GM18858 (cell line): ENCODE results near the gene PCDHB4.
"Not testable (repeated sequence)": the region's sequence is repeated elsewhere in the genome, so short reads cannot be mapped to it uniquely, and the experiment has no call there.

ENCODE experiments used
- ATAC-seq: cut with Tn5 transposase; IDR thresholded peaks from one replicate; pipeline ENCODE4 v1.9.1; 2021; ENCODE audit not compliant: unreplicated experiment

PCDHB4 gene

DNA sequence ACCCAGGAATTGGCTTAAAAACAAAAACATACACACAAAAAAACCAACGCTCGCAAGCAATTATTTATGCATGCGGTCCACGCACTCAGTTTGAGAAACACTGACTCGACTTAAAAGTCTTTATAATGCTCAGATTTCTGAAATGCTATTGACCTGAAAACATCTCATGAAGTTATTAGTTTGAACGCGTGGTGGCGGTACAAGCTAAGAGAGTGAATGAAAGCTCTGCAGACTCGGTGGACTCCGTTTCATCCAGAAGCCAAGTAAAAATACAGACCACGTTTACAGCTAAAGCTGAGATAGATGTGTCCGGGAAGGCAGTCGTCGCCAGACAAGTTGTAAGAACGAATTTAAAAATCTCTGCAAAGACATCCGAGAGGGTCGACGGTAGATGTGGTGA is 28.2 kb downstream of the PCDHB4 start, which contains the start of gene PCDHB6:
Gene PCDHB6, plus strand, starts transcription at position 246 of the 400 bp plus-strand sequence. CDS start 201 bp downstream, outside the sequence.
- no peak for ATAC-seq

DNA sequence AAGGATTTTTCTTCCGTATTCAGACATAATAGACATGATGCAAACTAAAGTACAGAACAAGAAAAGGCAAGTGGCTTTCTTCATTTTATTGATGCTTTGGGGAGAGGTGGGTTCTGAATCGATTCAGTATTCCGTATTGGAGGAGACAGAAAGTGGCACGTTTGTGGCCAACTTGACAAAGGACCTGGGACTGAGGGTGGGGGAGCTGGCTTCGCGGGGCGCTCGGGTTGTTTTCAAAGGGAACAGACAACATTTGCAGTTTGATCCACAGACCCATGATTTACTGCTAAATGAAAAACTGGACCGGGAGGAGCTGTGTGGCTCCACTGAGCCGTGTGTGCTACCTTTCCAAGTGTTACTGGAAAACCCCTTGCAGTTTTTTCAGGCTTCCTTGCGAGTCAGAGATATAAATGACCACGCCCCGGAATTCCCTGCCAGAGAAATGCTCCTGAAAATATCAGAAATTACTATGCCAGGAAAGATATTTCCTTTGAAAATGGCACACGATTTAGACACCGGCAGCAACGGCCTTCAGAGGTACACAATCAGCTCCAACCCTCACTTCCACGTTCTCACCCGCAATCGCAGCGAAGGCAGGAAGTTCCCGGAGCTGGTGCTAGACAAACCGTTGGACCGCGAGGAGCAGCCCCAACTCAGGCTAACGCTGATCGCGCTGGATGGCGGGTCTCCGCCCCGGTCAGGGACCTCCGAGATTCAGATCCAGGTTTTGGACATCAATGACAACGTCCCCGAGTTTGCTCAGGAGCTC is 28.8 kb downstream of the PCDHB4 start:
- ATAC-seq, result no peak

DNA sequence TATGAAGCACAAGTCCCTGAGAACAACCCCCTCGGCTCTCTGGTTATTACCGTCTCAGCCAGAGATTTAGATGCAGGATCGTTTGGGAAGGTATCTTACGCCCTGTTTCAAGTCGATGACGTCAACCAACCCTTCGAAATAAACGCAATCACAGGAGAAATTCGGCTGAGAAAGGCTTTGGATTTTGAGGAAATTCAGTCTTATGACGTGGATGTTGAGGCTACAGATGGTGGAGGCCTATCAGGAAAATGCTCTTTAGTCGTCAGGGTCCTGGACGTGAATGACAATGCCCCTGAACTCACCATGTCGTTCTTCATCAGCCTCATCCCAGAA is 29.3 kb downstream of the PCDHB4 start:
- no peak for ATAC-seq

DNA sequence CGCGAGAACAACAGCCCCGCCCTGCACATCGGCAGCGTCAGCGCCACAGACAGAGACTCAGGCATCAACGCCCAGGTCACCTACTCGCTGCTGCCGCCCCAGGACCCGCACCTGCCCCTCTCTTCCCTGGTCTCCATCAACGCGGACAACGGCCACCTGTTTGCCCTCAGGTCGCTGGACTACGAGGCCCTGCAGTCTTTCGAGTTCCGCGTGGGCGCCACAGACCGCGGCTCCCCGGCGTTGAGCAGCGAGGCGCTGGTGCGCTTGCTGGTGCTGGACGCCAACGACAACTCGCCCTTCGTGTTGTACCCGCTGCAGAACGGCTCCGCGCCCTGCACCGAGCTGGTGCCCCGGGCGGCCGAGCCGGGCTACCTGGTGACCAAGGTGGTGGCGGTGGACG is 30.0 kb downstream of the PCDHB4 start:
- not testable (repeated sequence) for ATAC-seq

DNA sequence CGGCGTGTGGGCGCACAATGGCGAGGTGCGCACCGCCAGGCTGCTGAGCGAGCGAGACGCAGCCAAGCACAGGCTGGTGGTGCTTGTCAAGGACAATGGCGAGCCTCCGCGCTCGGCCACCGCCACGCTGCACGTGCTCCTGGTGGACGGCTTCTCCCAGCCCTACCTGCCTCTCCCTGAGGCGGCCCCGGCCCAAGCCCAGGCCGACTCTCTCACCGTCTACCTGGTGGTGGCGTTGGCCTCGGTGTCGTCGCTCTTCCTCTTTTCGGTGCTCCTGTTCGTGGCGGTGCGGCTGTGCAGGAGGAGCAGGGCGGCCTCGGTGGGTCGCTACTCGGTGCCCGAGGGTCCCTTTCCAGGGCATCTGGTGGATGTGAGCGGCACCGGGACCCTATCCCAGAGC is 30.5 kb downstream of the PCDHB4 start:
- not testable (repeated sequence) for ATAC-seq

DNA sequence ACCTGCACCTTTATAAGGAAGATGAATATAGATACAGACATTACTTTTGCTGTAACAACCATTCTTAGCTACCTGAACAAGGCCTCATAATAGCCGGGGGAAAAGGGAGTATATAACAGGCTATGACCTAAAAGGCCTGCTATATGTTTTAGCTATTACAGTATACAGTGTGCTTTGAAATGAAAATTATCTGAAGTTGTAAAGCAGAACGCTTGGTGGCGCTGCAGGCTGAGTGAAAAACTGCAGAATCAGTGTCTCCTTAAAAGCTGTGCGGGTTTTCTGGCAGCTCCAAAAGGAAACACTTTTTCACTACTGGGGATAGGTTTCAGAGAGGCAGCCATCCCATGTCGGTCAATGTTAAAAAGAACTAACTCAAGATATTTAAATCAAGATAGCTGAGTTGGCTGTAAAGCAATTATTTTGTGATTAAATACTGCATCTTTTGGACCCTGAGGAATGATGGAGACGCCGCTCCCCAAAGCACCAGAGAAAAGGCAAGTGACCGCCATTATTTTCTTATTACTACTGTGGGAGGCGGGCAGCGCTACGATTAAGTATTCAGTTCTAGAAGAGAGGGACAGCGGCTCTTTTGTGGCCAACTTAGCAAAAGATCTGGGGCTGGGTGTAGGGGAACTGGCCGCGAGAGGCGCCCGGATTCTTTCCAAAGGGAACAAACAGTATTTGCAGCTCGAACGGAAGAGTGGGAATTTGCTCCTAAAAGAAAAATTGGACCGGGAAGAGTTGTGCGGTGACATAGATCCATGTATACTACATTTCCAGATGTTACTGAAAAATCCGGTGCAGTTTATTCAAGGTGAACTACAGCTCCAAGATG is 34.1 kb downstream of the PCDHB4 start:
- no peak for ATAC-seq

DNA sequence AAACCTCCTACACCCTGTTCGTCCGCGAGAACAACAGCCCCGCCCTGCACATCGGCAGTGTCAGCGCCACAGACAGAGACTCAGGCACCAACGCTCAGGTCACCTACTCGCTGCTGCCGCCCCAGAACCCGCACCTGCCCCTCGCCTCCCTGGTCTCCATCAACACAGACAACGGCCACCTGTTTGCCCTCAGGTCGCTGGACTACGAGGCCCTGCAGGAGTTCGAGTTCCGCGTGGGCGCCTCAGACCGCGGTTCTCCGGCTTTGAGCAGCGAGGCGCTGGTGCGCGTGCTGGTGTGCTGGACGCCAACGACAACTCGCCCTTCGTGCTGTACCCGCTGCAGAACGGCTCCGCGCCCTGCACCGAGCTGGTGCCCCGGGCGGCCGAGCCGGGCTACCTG is 35.7 kb downstream of the PCDHB4 start:
- not testable (repeated sequence) for ATAC-seq

DNA sequence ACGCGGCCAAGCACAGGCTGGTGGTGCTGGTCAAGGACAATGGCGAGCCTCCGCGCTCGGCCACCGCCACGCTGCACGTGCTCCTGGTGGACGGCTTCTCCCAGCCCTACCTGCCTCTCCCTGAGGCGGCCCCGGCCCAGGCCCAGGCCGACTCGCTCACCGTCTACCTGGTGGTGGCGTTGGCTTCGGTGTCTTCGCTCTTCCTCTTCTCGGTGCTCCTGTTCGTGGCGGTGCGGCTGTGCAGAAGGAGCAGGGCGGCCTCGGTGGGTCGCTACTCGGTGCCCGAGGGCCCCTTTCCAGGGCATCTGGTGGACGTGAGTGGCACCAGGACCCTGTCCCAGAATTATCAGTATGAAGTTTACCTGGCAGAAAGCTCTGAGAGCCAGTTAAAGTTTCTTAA is 36.3 kb downstream of the PCDHB4 start:
- not testable (repeated sequence) for ATAC-seq

DNA sequence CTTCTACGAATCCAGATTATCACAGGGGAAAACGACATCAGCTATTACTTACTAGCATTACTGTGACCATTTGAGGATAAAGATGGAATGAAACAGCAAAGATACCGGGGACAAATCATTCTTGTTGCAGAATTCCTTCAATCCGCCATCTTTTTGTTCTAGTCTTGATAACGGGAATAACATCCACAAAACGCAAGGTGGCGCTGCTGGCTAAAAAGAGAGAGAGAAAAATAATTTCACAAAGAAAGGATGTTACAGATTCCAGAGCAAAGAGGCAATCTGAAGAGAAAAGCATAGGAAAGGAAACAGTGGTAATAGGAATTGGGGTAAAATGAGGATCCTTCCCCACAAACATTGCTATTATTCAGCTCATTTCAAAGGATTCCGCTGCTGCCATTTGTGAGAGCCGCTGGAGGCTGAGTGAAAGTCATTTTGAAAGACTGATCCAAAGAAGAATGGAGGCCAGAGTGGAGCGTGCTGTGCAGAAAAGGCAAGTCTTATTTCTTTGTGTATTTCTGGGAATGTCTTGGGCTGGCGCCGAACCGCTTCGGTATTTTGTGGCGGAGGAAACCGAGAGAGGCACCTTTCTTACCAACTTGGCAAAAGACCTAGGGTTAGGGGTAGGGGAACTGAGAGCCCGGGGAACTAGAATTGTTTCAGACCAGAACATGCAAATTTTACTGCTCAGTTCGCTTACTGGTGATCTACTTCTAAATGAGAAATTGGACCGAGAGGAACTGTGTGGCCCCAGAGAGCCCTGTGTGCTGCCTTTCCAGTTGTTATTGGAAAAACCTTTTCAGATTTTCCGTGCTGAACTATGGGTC is 51.0 kb downstream of the PCDHB4 start, which contains the start of gene PCDHB7:
Gene PCDHB7, plus strand, starts transcription at position 264 of the 824 bp plus-strand sequence. Its CDS starts 192 bp downstream, at position 456.
- no peak for ATAC-seq

DNA sequence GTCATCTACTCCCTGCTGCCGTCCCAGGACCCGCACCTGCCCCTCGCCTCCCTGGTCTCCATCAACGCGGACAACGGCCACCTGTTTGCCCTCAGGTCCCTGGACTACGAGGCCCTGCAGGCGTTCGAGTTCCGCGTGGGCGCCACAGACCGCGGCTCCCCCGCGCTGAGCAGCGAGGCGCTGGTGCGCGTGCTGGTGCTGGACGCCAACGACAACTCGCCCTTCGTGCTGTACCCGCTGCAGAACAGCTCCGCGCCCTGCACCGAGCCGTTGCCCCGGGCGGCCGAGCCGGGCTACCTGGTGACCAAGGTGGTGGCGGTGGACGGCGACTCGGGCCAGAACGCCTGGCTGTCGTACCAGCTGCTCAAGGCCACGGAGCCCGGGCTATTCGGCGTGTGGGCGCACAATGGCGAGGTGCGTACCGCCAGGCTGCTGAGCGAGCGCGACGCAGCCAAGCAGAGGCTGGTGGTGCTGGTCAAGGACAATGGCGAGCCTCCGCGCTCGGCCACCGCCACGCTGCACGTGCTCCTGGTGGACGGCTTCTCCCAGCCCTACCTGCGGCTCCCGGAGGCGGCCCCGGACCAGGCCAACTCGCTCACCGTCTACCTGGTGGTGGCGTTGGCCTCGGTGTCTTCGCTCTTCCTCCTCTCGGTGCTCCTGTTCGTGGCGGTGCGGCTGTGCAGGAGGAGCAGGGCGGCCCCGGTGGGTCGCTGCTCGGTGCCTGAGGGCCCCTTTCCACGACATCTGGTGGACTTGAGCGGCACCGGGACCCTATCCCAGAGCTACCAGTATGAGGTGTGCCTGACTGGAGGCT is 52.9 kb downstream of the PCDHB4 start:
- ATAC-seq, result not testable (repeated sequence)
